HFFc6 (cell line): ENCODE measurements around the gene LYZL1. TPM values are rescaled to one million over a fixed set of nuclear protein-coding genes. Genes with fewer than 3 reads are reported as not detected.

ENCODE experiments used
- DNase-seq: peaks from one replicate; pipeline ENCODE4 v3.0.0-alpha.2; 2018
- H3K27ac Mint-ChIP-seq: 2 replicates; pipeline ENCODE4 v1.8.0; 2020; ENCODE audit warnings: mild to moderate bottlenecking, mixed read lengths
- H3K27me3 Mint-ChIP-seq: 2 replicates; pipeline ENCODE4 v1.8.0; 2021; ENCODE audit warnings: mild to moderate bottlenecking, moderate library complexity, mixed read lengths; ENCODE audit not compliant: insufficient read depth
- H3K36me3 Mint-ChIP-seq: 2 replicates; pipeline ENCODE4 v1.8.0; 2021; ENCODE audit warnings: low read depth, mixed read lengths
- H3K4me1 Mint-ChIP-seq: 2 replicates; pipeline ENCODE4 v1.8.0; 2020; ENCODE audit warnings: low read depth, mixed read lengths
- H3K4me3 Mint-ChIP-seq: 2 replicates; pipeline ENCODE4 v1.8.0; 2020; ENCODE audit warnings: mild to moderate bottlenecking, moderate library complexity, mixed read lengths
- H3K9me3 Mint-ChIP-seq: 2 replicates; pipeline ENCODE4 v1.8.0; 2020; ENCODE audit warnings: mild to moderate bottlenecking, mixed read lengths
- CTCF ChIP-seq: fragments of 200-600 bp; sonication (generic); IDR thresholded peaks from 2 replicates; pipeline ENCODE4 v1.5.0; 2021; ENCODE audit warnings: antibody characterized with exemption, mild to moderate bottlenecking
- total RNA-seq, 6 experiments: library from RNA; stranded (reverse); fragmentation: NEBNext Ultra II Directional; extraction: Animal tissue kit (Norgen Biotek cat#: 25700); gene quantifications; 2 replicates in 1 of 6; 3 replicates in 5 of 6; pipeline ENCODE4 v1.2.3, GENCODE V29; 2021

The LYZL1 gene
- total RNA-seq, 6 experiments from 2014 or later = not detected

- H3K4me1 Mint-ChIP-seq = no peaks in the 10 kb centered on the region
- H3K36me3 Mint-ChIP-seq = no peaks in the 10 kb centered on the region
- no peak overlapping the region for H3K4me3 Mint-ChIP-seq
- H3K27me3 Mint-ChIP-seq = peaks cover 14% of the 10 kb centered on the region; the same call in 1 of the 2 replicates
- no peak overlapping the region for H3K27ac Mint-ChIP-seq
- no peak for TF ChIP-seq CTCF
- H3K9me3 Mint-ChIP-seq = no peaks in the 10 kb centered on the region
- no peak for DNase-seq
Observed at GRCh38 chr10:29244978-29245377, 43.9 kb upstream of the LYZL1 start.

DNA sequence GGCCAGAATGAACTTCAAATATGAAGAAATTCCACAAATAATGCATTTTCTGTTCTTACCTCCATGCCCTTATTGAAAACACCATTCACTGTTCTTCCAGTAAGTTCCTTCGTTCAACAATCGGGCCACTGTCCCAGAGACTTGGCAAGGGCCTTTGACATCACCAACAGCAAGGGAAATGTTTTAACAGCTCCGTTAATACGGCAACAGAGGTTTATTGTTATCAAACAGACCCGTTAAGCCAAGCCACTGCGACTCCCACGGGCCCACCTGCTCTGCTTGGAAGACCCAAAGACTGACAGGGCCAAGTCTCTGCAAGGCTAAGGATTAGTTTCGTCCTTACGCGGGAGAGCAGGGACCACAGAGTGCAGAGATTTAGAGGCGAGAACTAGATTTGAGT lies 43.4 kb upstream of the LYZL1 start:
- no peaks in the 10 kb centered on the region for H3K9me3 Mint-ChIP-seq
- no peak for DNase-seq
- no peak for TF ChIP-seq CTCF
- H3K4me1 Mint-ChIP-seq = no peaks in the 10 kb centered on the region
- no peak overlapping the region for H3K4me3 Mint-ChIP-seq
- peaks cover 17% of the 10 kb centered on the region for H3K27me3 Mint-ChIP-seq
- no peaks in the 10 kb centered on the region for H3K36me3 Mint-ChIP-seq
- H3K27ac Mint-ChIP-seq = no peak overlapping the region

GRCh38 chr10:29246449-29246848 lies 42.4 kb upstream of the LYZL1 start:
- H3K4me1 Mint-ChIP-seq = no peaks in the 10 kb centered on the region
- H3K36me3 Mint-ChIP-seq = no peaks in the 10 kb centered on the region
- no peak overlapping the region for H3K4me3 Mint-ChIP-seq
- no peak overlapping the region for H3K27ac Mint-ChIP-seq
- H3K27me3 Mint-ChIP-seq = peaks cover 25% of the 10 kb centered on the region
- no peak for DNase-seq
- no peak for TF ChIP-seq CTCF
- H3K9me3 Mint-ChIP-seq = no peaks in the 10 kb centered on the region

GRCh38 chr10:29248158-29248557 lies 40.7 kb upstream of the LYZL1 start:
- Mint-ChIP-seq H3K27ac (no peak overlapping the region), H3K4me1 (no peaks in the 10 kb centered on the region), H3K9me3 (no peaks in the 10 kb centered on the region), H3K4me3 (no peak overlapping the region), H3K36me3 (no peaks in the 10 kb centered on the region), H3K27me3 (peaks cover 39% of the 10 kb centered on the region)
- no peak for TF ChIP-seq CTCF
- DNase-seq = no peak

- Mint-ChIP-seq H3K4me1 (no peaks in the 10 kb centered on the region), H3K9me3 (no peaks in the 10 kb centered on the region), H3K27me3 (peaks cover 45% of the 10 kb centered on the region), H3K27ac (no peak overlapping the region), H3K4me3 (no peak overlapping the region), H3K36me3 (no peaks in the 10 kb centered on the region)
- no peak for TF ChIP-seq CTCF
- no peak for DNase-seq
Observed at GRCh38 chr10:29249018-29249417, 39.9 kb upstream of the LYZL1 start.

GRCh38 chr10:29250066-29250465 lies 38.8 kb upstream of the LYZL1 start:
- Mint-ChIP-seq H3K4me3 (no peak overlapping the region), H3K4me1 (peaks cover 6% of the 10 kb centered on the region; the same call in 1 of the 2 replicates), H3K27me3 (peaks cover 45% of the 10 kb centered on the region), H3K9me3 (no peaks in the 10 kb centered on the region), H3K36me3 (no peaks in the 10 kb centered on the region), H3K27ac (no peak overlapping the region)
- no peak for DNase-seq
- no peak for TF ChIP-seq CTCF
